ENCODE data around the gene CD70.
"Not testable (repeated sequence)": the region's sequence is repeated elsewhere in the genome, so short reads cannot be mapped to it uniquely, and the experiment has no call there.

The CD70 gene

GRCh38 chr19:6590827-6591319, at the start of gene CD70:
Gene CD70, minus strand, starts transcription at chr19:6591150. Its CDS starts 148 bp downstream, at chr19:6591002.
- no peak for DNase-seq (ENCODE audit: low read depth in 2 of 2)

- DNase-seq (ENCODE audit: low read depth in 2 of 2) = not testable (repeated sequence)
Observed at GRCh38 chr19:6640333-6640732, 49.4 kb upstream of the CD70 start.

GRCh38 chr19:6639439-6639838, 48.5 kb upstream of the CD70 start:
- no peak for DNase-seq (ENCODE audit: low read depth in 2 of 2)

DNA sequence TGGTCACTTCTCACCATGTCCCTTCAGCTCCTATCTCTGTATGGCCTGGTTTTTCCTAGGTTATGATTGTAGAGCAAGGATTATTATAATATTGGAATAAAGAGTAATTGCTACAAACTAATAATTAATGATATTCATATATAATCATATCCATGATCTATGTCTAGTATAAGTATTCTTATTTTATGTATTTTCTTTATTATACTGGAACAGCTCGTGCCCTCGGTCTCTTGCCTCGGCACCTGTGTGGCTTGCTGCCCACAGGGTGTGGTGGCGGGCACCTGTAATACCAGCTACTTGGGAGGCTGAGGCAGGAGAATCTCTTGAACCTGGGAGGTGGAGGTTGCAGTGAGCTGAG, 42.5 kb upstream of the CD70 start:
- DNase-seq (ENCODE audit: low read depth in 2 of 2) = not testable (repeated sequence)

- DNase-seq (ENCODE audit: low read depth in 2 of 2) = peak in 1 of 2 donors; percentile 24
Observed at GRCh38 chr19:6632747-6633455, 42.0 kb upstream of the CD70 start.

DNA sequence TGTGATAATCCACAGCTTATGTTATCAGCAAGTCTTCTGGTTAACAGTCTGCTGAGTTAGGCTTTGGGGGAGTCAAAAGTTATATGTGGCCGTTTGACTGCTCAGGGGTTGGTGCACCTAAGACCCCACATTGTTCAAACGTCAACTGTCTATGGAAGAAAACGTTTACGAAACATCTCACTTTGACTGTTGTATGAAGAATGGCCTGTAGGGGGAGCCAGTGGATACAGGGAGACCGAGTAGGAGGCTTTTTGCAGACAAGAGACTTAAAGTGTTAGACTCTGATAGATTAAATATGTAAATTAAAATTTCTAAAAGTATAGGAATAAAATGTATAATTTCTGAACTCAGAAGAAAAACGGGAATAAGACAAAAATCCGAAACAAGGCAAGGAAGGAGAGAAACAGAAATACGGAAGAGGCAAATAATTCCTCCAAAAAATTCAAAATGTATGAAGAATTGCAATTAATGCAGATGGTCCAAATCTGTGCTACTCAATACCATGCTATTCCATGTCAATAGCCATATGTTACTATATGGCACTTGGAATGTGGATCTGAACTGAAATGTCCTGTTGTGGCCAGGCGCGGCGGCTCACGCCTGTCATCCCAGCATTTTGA, 41.2 kb upstream of the CD70 start:
- peak; percentile 66 to 74 for DNase-seq (ENCODE audit: low read depth in 2 of 2)

- no peak for DNase-seq (ENCODE audit: low read depth in 2 of 2)
Observed at GRCh38 chr19:6626764-6627163, 35.8 kb upstream of the CD70 start.

DNA sequence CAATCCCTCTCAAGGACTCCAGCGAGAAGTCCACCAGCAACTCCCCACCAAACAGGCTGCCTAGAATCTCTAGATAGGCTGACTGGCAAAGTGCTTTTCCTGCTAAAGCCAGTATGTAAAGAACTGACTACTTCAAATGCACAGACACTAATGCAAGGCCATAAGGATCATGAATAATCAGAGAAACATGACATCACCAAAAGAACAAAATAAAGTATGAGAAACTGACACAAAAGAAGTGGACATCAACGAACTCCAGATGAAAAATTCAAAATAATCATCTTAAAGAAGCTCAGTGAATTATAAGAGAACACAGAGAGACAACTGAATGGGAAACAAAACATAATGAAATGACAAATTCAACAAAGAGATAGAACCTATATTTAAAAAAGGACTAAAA, 26.4 kb upstream of the CD70 start:
- DNase-seq (ENCODE audit: low read depth in 2 of 2) = no peak

DNA sequence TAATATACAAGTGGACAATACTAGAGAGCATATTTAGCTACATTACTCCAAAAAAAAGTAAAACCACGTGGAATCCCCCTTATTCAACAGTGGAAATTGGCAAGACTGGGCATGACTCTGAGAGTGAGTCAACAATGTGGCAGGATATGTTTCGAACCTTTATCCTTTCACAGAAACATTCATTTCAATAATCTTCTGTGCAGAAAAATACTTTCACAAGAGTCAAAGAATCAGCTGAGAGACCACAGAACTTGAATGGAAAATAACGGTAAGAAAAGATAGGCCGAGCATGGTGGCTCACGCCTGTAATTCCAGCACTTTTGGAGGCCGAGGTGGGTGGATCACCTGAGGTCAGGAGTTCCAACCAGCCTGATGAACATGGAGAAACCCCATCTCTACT, 25.1 kb upstream of the CD70 start:
- no peak for DNase-seq (ENCODE audit: low read depth in 2 of 2)

GRCh38 chr19:6613711-6614110, 22.8 kb upstream of the CD70 start:
- no peak for DNase-seq (ENCODE audit: low read depth in 2 of 2)

GRCh38 chr19:6610934-6611852, 20.2 kb upstream of the CD70 start:
- DNase-seq (ENCODE audit: low read depth in 2 of 2) = no peak

DNA sequence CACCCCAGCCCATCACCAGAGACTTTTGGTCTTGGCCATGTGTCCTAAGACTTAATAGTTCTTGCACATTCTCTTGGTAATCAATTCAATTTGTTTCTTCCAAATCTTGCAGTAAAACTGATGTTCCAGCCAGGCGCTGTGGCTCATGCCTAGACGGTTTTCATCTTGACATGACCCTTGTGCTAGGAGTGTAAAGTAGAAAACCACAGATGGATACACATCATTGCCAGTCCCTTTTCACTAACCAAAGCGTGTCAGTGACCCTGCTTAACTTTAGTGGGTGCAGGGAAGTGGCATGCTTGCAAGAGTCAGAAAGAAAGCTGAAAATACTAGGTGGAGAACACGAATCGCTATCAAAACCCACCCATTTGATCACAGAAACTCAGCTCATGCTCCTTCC, 18.0 kb upstream of the CD70 start:
- no peak for DNase-seq (ENCODE audit: low read depth in 2 of 2)

GRCh38 chr19:6608146-6608545, 17.2 kb upstream of the CD70 start:
- not testable (repeated sequence) for DNase-seq (ENCODE audit: low read depth in 2 of 2)

DNA sequence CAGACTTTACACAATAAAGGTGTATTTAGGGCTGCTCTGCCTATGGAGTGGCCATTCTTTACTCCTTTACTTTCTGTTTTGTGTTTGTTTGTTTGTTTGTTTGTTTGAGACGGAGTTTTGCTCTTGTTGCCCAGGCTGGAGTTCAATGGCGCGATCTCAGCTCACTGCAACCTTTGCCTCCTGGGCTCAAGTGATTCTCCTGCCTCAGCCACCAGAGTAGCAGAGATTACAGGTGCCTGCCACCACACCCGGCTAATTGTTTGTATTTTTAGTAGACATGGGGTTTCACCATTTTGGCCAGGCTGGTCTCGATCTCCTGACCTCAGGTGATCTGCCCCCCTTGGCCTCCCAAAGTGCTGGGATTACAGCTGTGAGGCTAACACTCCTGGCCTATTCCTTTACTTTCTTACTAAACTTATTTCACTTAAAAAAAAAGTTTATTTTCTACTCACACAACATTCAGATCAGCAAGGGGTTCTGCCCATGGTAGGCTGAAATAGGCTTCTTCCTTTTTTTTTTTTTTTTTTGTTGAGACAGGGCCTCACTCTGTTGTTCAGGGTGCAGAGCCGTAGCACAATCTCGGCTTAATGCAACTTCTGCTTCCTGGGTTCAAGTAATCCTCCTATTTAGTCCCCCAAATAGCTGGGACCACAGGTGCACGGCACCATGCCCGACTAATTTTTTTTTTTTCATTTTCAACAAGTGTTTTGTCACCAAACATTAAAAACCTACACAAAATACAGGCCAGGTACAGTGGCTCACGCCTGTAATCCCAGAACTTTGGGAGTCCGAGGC, 15.5 kb upstream of the CD70 start:
- not testable (repeated sequence) for DNase-seq (ENCODE audit: low read depth in 2 of 2)

DNA sequence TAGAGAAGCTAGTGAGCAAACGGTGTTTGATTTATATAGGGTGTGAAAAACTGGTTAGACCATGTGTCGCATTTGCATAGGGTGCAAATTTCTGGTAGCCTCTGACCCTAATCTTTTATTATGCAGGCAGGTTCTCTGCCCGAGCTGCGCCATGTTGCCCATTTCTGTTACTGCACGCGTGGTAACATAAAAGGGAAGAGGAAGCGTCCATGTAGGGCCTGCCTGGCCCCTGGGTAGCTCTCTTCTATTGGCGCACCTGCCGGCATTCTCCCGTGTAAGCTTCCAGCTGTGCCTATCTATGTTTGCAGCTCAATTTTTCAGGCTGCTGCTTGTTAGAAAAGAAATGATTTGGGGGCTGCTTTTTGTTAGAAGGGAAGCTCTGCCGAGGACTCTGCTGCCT, 14.0 kb upstream of the CD70 start:
- DNase-seq (ENCODE audit: low read depth in 2 of 2) = no peak

GRCh38 chr19:6602729-6603114, 11.8 kb upstream of the CD70 start:
- no peak for DNase-seq (ENCODE audit: low read depth in 2 of 2)

DNA sequence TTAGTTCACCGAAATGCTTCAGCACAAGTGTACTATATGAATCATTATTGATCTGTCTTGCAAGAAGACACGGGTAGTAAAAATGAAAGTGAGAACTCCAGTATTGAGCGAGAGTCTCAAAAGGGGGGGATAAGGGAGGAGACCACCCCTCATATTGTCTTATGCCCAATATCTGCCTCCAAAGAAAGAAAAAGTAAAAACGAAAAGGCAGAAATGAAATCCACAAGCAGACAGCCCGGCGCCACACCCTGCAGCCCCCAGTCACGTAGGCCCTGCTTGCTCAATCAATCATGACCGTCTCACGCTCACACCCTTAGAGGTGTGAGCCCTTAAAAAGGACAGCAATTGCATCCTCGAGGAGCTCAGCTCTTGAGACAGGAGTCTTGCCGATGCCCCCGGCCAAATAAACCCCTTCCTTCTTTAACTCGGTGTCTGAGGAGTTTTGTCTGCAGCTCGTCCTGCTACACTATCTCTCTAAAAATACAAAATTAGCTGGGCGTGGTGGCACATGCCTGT, 10.6 kb upstream of the CD70 start:
- not testable (repeated sequence) for DNase-seq (ENCODE audit: low read depth in 2 of 2)

GRCh38 chr19:6600951-6601536, 10.1 kb upstream of the CD70 start:
- not testable (repeated sequence) for DNase-seq (ENCODE audit: low read depth in 2 of 2)

DNA sequence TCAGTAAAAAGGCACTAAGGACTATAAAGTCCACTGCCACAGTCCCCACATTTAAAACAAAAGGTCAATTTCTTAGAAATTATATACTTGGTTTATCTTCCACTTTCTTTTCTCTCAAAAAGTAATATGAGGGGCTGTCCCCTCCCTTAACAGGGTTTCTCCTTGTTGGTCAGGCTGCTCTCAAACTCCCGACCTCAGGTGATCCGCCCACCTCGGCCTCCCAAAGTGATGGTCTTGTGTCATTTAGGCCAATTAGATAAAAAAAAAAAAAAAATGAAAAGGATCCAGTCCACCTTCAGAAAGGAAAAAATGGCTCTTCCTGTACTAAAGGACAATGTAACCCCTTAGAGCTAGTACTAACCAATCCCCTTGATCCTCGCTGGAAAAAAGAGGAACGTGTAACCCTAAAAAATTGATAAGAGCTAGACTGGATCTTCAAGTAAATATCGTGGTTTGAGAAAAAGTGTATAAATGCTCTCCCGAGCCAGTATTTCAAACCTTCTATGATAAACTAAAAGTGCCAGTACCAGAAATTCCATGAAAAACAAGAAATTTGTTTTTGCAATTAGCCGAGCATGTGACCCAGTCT, 9.0 kb upstream of the CD70 start:
- no peak for DNase-seq (ENCODE audit: low read depth in 2 of 2)

DNA sequence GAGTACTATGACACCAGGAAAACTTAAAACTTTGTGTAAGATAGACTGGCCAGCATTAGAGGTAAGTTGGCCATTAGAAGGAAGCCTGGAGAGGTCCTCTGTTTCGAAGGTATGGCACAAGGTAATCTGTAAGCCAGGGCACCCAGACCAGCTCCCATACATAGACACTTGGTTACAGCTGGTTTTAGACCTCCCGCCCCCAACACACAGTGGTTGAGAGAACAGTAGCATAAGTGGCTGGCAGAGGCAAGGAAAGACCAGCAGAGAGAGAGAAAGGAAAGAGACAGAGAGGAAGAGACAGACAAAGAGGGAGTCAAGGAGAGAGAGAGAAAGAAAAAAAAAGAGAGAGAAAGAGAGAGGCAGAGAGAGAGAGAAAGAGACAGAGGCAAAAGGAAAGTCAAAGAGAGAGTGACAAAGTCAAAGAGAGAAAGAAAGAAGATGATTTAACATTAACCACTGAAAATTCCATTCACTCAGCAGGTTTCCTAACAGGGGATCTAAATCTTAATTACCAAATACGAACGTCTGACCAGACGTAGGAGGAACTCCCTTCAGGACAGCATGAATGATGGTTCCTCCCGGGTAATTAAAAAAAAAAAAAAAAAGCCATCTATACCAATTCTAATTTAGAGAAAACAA, 7.4 kb upstream of the CD70 start:
- DNase-seq (ENCODE audit: low read depth in 2 of 2) = not testable (repeated sequence)
